Measurements from ENCODE around the gene PAX1.

Gene PAX1

GRCh38 chr20:21707999-21708737 lies 2.7 kb downstream of the PAX1 start:
- H3K9ac ChIP-seq (ENCODE audit: insufficient read length, low read depth), result no peak overlapping the region
- TF ChIP-seq ZNF274 (IDR thresholded peaks at IDR 0.05; ENCODE audit: low read depth, low read length) (no peak), YY1 (IDR thresholded peaks at IDR 0.05; ENCODE audit: insufficient read depth, insufficient read length) (no peak), SUZ12 (IDR thresholded peaks at IDR 0.05; ENCODE audit: extremely low read depth, insufficient read depth, insufficient read length) (no peak)
- H3K4me1 ChIP-seq (ENCODE audit: insufficient read depth, insufficient read length), result peaks cover 5% of the 10 kb centered on the region
- peaks cover 93% of the 10 kb centered on the region for H3K27me3 ChIP-seq (ENCODE audit: insufficient read depth, insufficient read length)
- no peaks in the 10 kb centered on the region for H3K36me3 ChIP-seq (ENCODE audit: insufficient read depth, insufficient read length, low read length)
- no peaks in the 10 kb centered on the region; the same call in 1 of the 2 replicates for H3K9me3 ChIP-seq (ENCODE audit: insufficient read depth, low read length)
- DNase-seq (ENCODE audit: low read depth, low spot score), result no peak
- H3K4me3 ChIP-seq (ENCODE audit: insufficient read length, low read depth), result no peak overlapping the region

GRCh38 chr20:21708738-21709534 lies 3.5 kb downstream of the PAX1 start:
- Histone ChIP-seq H3K9me3 (ENCODE audit: insufficient read depth, low read length) (no peaks in the 10 kb centered on the region; the same call in 1 of the 2 replicates), H3K36me3 (ENCODE audit: insufficient read depth, insufficient read length, low read length) (no peaks in the 10 kb centered on the region), H3K9ac (ENCODE audit: insufficient read length, low read depth) (no peak overlapping the region), H3K27me3 (ENCODE audit: insufficient read depth, insufficient read length) (peaks cover 93% of the 10 kb centered on the region), H3K4me3 (ENCODE audit: insufficient read length, low read depth) (no peak overlapping the region), H3K4me1 (ENCODE audit: insufficient read depth, insufficient read length) (peaks cover 5% of the 10 kb centered on the region)
- no peak for DNase-seq (ENCODE audit: low read depth, low spot score)
- TF ChIP-seq ZNF274 (IDR thresholded peaks at IDR 0.05; ENCODE audit: low read depth, low read length) (no peak), SUZ12 (IDR thresholded peaks at IDR 0.05; ENCODE audit: extremely low read depth, insufficient read depth, insufficient read length) (no peak), YY1 (IDR thresholded peaks at IDR 0.05; ENCODE audit: insufficient read depth, insufficient read length) (no peak)

- Histone ChIP-seq H3K36me3 (ENCODE audit: insufficient read depth, insufficient read length, low read length) (no peaks in the 10 kb centered on the region), H3K27me3 (ENCODE audit: insufficient read depth, insufficient read length) (peaks cover 93% of the 10 kb centered on the region), H3K9me3 (ENCODE audit: insufficient read depth, low read length) (no peaks in the 10 kb centered on the region), H3K9ac (ENCODE audit: insufficient read length, low read depth) (no peak overlapping the region), H3K4me3 (ENCODE audit: insufficient read length, low read depth) (no peak overlapping the region), H3K4me1 (ENCODE audit: insufficient read depth, insufficient read length) (peaks cover 4% of the 10 kb centered on the region)
- TF ChIP-seq SUZ12 (IDR thresholded peaks at IDR 0.05; ENCODE audit: extremely low read depth, insufficient read depth, insufficient read length) (no peak), YY1 (IDR thresholded peaks at IDR 0.05; ENCODE audit: insufficient read depth, insufficient read length) (no peak), ZNF274 (IDR thresholded peaks at IDR 0.05; ENCODE audit: low read depth, low read length) (no peak)
- DNase-seq (ENCODE audit: low read depth, low spot score), result no peak
These were observed 4.1 kb downstream of the PAX1 start for GRCh38 chr20:21709535-21709904.

GRCh38 chr20:21710341-21710740 lies 4.9 kb downstream of the PAX1 start:
- Histone ChIP-seq H3K4me3 (ENCODE audit: insufficient read length, low read depth) (no peak overlapping the region), H3K4me1 (ENCODE audit: insufficient read depth, insufficient read length) (no peaks in the 10 kb centered on the region), H3K9ac (ENCODE audit: insufficient read length, low read depth) (no peak overlapping the region), H3K36me3 (ENCODE audit: insufficient read depth, insufficient read length, low read length) (no peaks in the 10 kb centered on the region), H3K9me3 (ENCODE audit: insufficient read depth, low read length) (no peaks in the 10 kb centered on the region), H3K27me3 (ENCODE audit: insufficient read depth, insufficient read length) (peaks cover 94% of the 10 kb centered on the region)
- TF ChIP-seq SUZ12 (IDR thresholded peaks at IDR 0.05; ENCODE audit: extremely low read depth, insufficient read depth, insufficient read length) (no peak), ZNF274 (IDR thresholded peaks at IDR 0.05; ENCODE audit: low read depth, low read length) (no peak), YY1 (IDR thresholded peaks at IDR 0.05; ENCODE audit: insufficient read depth, insufficient read length) (no peak)
- no peak for DNase-seq (ENCODE audit: low read depth, low spot score)

- TF ChIP-seq YY1 (IDR thresholded peaks at IDR 0.05; ENCODE audit: insufficient read depth, insufficient read length) (no peak), ZNF274 (IDR thresholded peaks at IDR 0.05; ENCODE audit: low read depth, low read length) (no peak), SUZ12 (IDR thresholded peaks at IDR 0.05; ENCODE audit: extremely low read depth, insufficient read depth, insufficient read length) (no peak)
- Histone ChIP-seq H3K9ac (ENCODE audit: insufficient read length, low read depth) (no peak overlapping the region), H3K27me3 (ENCODE audit: insufficient read depth, insufficient read length) (peaks cover 97% of the 10 kb centered on the region), H3K36me3 (ENCODE audit: insufficient read depth, insufficient read length, low read length) (no peaks in the 10 kb centered on the region), H3K4me3 (ENCODE audit: insufficient read length, low read depth) (no peak overlapping the region), H3K4me1 (ENCODE audit: insufficient read depth, insufficient read length) (no peaks in the 10 kb centered on the region), H3K9me3 (ENCODE audit: insufficient read depth, low read length) (no peaks in the 10 kb centered on the region)
- no peak for DNase-seq (ENCODE audit: low read depth, low spot score)
These were observed 5.5 kb downstream of the PAX1 start for GRCh38 chr20:21710863-21711431.

GRCh38 chr20:21712443-21713059 lies 7.1 kb downstream of the PAX1 start:
- no peaks in the 10 kb centered on the region for H3K9me3 ChIP-seq (ENCODE audit: insufficient read depth, low read length)
- H3K36me3 ChIP-seq (ENCODE audit: insufficient read depth, insufficient read length, low read length), result no peaks in the 10 kb centered on the region
- H3K9ac ChIP-seq (ENCODE audit: insufficient read length, low read depth), result no peak overlapping the region
- peaks cover 96% of the 10 kb centered on the region for H3K27me3 ChIP-seq (ENCODE audit: insufficient read depth, insufficient read length)
- TF ChIP-seq ZNF274 (IDR thresholded peaks at IDR 0.05; ENCODE audit: low read depth, low read length), result no peak
- no peak for TF ChIP-seq SUZ12 (IDR thresholded peaks at IDR 0.05; ENCODE audit: extremely low read depth, insufficient read depth, insufficient read length)
- TF ChIP-seq YY1 (IDR thresholded peaks at IDR 0.05; ENCODE audit: insufficient read depth, insufficient read length), result no peak
- no peak for DNase-seq (ENCODE audit: low read depth, low spot score)
- no peaks in the 10 kb centered on the region for H3K4me1 ChIP-seq (ENCODE audit: insufficient read depth, insufficient read length)
- H3K4me3 ChIP-seq (ENCODE audit: insufficient read length, low read depth), result no peak overlapping the region
